Keratinocyte (primary cell): Measurements from ENCODE around the gene TBC1D13. TPM values are rescaled to one million over a fixed set of nuclear protein-coding genes. Genes with fewer than 3 reads are reported as not detected.

Experiments
- polyA plus RNA-seq, 5 experiments: library from polyadenylated mRNA; depleted of rRNA in 3 of 5; stranded (reverse) in 3 of 5; stranded (forward) in 1 of 5; unstranded in 1 of 5; fragments of >200 nt; gene quantifications; 1 replicate in 1 of 5; 2 replicates in 3 of 5; 3 replicates in 1 of 5; pipeline versions ENCODE4 v1.2.1 to v1.2.3, GENCODE V29; 2011 to 2012; ENCODE audit warnings: missing spikeins in 2 of 5, low read depth in 1 of 5, low replicate concordance in 1 of 5
- small RNA-seq, 3 experiments: library from RNA; depleted of rRNA; stranded (forward); fragments of <200 nt; gene quantifications; one replicate each; pipeline ENCODE3, GENCODE V24; 2012; ENCODE audit warnings: low read depth in 3 of 3, low replicate concordance in 1 of 3; ENCODE audit not compliant: insufficient read length in 3 of 3

Gene TBC1D13
- polyA plus RNA-seq, 1 donor (not counting 4 experiments of a cell fraction or from before 2014, with no cell fraction given), result 12.8 TPM

Small RNAs within 50 kb of the gene (small RNA-seq; reads per million reads assigned to genes)
- gene RF00017, result 0 reads per million in 3 experiments

Other genes with a start within 250 kb of the TBC1D13 start
- gene SPTAN1, start 234.7 kb upstream of the TBC1D13 start, polyA plus RNA-seq, result 98.7 to 112 TPM (median 101 TPM) in 3 replicates
- 11.5 to 19.3 TPM (median 14.0 TPM) in 3 replicates for gene DYNC2I2, start 130.4 kb upstream of the TBC1D13 start, polyA plus RNA-seq
- 126 to 267 TPM (median 198 TPM) in 3 replicates for gene SET, start 98.0 kb upstream of the TBC1D13 start, polyA plus RNA-seq
- gene PKN3, start 84.8 kb upstream of the TBC1D13 start, polyA plus RNA-seq, result 1.2 to 3.0 TPM (median 1.3 TPM) in 3 replicates
- 24.1 to 46.3 TPM (median 36.3 TPM) in 3 replicates for gene ZDHHC12, start 63.1 kb upstream of the TBC1D13 start, polyA plus RNA-seq
- gene ZER1, start 15.3 kb upstream of the TBC1D13 start, polyA plus RNA-seq, result 14.9 to 25.4 TPM (median 19.6 TPM) in 3 replicates
- gene ENDOG, start 31.2 kb downstream of the TBC1D13 start, polyA plus RNA-seq, result 10.1 to 18.5 TPM (median 10.2 TPM) in 3 replicates
- 22.0 to 27.5 TPM (median 26.5 TPM) in 3 replicates for gene SPOUT1, start 42.5 kb downstream of the TBC1D13 start, polyA plus RNA-seq
- 10.9 to 13.9 TPM (median 13.9 TPM) in 3 replicates for gene KYAT1, start 94.7 kb downstream of the TBC1D13 start, polyA plus RNA-seq
- gene LRRC8A, start 94.9 kb downstream of the TBC1D13 start, polyA plus RNA-seq, result 88.3 to 127 TPM (median 109 TPM) in 3 replicates
- 4.6 to 5.2 TPM (median 4.7 TPM) in 3 replicates for gene PHYHD1, start 133.7 kb downstream of the TBC1D13 start, polyA plus RNA-seq
- 21.8 to 33.5 TPM (median 27.1 TPM) in 3 replicates for gene DOLK, start 160.3 kb downstream of the TBC1D13 start, polyA plus RNA-seq
- gene NUP188, start 160.4 kb downstream of the TBC1D13 start, polyA plus RNA-seq, result 25.6 to 56.3 TPM (median 31.1 TPM) in 3 replicates
- 37.1 to 75.7 TPM (median 41.2 TPM) in 3 replicates for gene SH3GLB2, start 241.1 kb downstream of the TBC1D13 start, polyA plus RNA-seq
- gene MIGA2, start 249.4 kb downstream of the TBC1D13 start, polyA plus RNA-seq, result 8.5 to 15.0 TPM (median 9.5 TPM) in 3 replicates